HUES48 (cell line): ENCODE results near the gene GLG1.
"Not testable (repeated sequence)": the region's sequence is repeated elsewhere in the genome, so short reads cannot be mapped to it uniquely, and the experiment has no call there.

Experiments used
- H3K27ac ChIP-seq: one replicate; pipeline ENCODE4 v1.7.0; 2013; ENCODE audit warnings: low read depth, low read length, inconsistent platforms
- H3K27me3 ChIP-seq: 2 replicates; pipeline ENCODE4 v1.6.1; 2013; ENCODE audit warnings: mild to moderate bottlenecking, low read length; ENCODE audit not compliant: control insufficient read depth, insufficient read depth
- H3K36me3 ChIP-seq: 2 replicates; pipeline ENCODE4 v1.6.1; 2013; ENCODE audit warnings: low read length; ENCODE audit not compliant: control insufficient read depth, insufficient read depth
- H3K4me1 ChIP-seq: 2 replicates; pipeline ENCODE4 v1.6.1; 2013; ENCODE audit warnings: mild to moderate bottlenecking, low read length; ENCODE audit not compliant: control insufficient read depth, insufficient read depth
- H3K4me3 ChIP-seq: 2 replicates; pipeline ENCODE4 v1.5.1; 2013; ENCODE audit warnings: mild to moderate bottlenecking, low read depth, low read length
- H3K9ac ChIP-seq: 2 replicates; pipeline ENCODE4 v1.6.1; 2013; ENCODE audit warnings: mild to moderate bottlenecking, low read depth, low read length, moderate library complexity
- H3K9me3 ChIP-seq: 2 replicates; pipeline ENCODE4 v1.6.1; 2013; ENCODE audit warnings: low read length; ENCODE audit not compliant: control insufficient read depth, insufficient read depth

The GLG1 gene

GRCh38 chr16:74534650-74535049 lies 72.3 kb downstream of the GLG1 start:
- H3K4me3 ChIP-seq, H3K9ac ChIP-seq, H3K9me3 ChIP-seq, H3K4me1 ChIP-seq, H3K36me3 ChIP-seq, H3K27me3 ChIP-seq, H3K27ac ChIP-seq: not testable (repeated sequence)

- Histone ChIP-seq H3K27me3 (no peaks in the 10 kb centered on the region), H3K36me3 (0 out of 2 replicates have a peak, but pooled peaks cover 3% of the 10 kb centered on the region), H3K9ac (no peak overlapping the region), H3K27ac (no peak overlapping the region), H3K4me1 (no peaks in the 10 kb centered on the region), H3K9me3 (no peaks in the 10 kb centered on the region), H3K4me3 (no peak overlapping the region)
Measured at GRCh38 chr16:74524926-74525325, 82.0 kb downstream of the GLG1 start.

- no peaks in the 10 kb centered on the region for H3K9me3 ChIP-seq
- H3K4me1 ChIP-seq = no peaks in the 10 kb centered on the region
- no peak overlapping the region for H3K27ac ChIP-seq
- no peak overlapping the region for H3K9ac ChIP-seq
- H3K4me3 ChIP-seq = no peak overlapping the region
- no peaks in the 10 kb centered on the region for H3K27me3 ChIP-seq
- H3K36me3 ChIP-seq = 0 out of 2 replicates have a peak, but pooled peaks cover 3% of the 10 kb centered on the region
Measured at GRCh38 chr16:74524117-74524516, 82.8 kb downstream of the GLG1 start.

- H3K9ac ChIP-seq, H3K27me3 ChIP-seq, H3K27ac ChIP-seq, H3K4me1 ChIP-seq, H3K4me3 ChIP-seq, H3K9me3 ChIP-seq, H3K36me3 ChIP-seq: not testable (repeated sequence)
Measured at GRCh38 chr16:74523706-74524105, 83.2 kb downstream of the GLG1 start.

- no peak overlapping the region for H3K27ac ChIP-seq
- no peak overlapping the region for H3K4me3 ChIP-seq
- 0 out of 2 replicates have a peak, but pooled peaks cover 3% of the 10 kb centered on the region for H3K36me3 ChIP-seq
- H3K9ac ChIP-seq = no peak overlapping the region
- H3K4me1 ChIP-seq = no peaks in the 10 kb centered on the region
- H3K27me3 ChIP-seq = no peaks in the 10 kb centered on the region
- H3K9me3 ChIP-seq = no peaks in the 10 kb centered on the region
Measured at GRCh38 chr16:74522160-74522559, 84.8 kb downstream of the GLG1 start.

- Histone ChIP-seq H3K4me1 (no peaks in the 10 kb centered on the region), H3K4me3 (no peak overlapping the region), H3K27ac (no peak overlapping the region), H3K36me3 (0 out of 2 replicates have a peak, but pooled peaks cover 3% of the 10 kb centered on the region), H3K9ac (no peak overlapping the region), H3K27me3 (no peaks in the 10 kb centered on the region), H3K9me3 (no peaks in the 10 kb centered on the region)
Measured at GRCh38 chr16:74521691-74522090, 85.2 kb downstream of the GLG1 start.

- H3K9ac ChIP-seq, H3K27ac ChIP-seq, H3K27me3 ChIP-seq, H3K4me3 ChIP-seq, H3K36me3 ChIP-seq, H3K9me3 ChIP-seq, H3K4me1 ChIP-seq: not testable (repeated sequence)
Measured at GRCh38 chr16:74518934-74519333, 88.0 kb downstream of the GLG1 start.

GRCh38 chr16:74511961-74512360 lies 95.0 kb downstream of the GLG1 start:
- Histone ChIP-seq H3K36me3 (peaks cover 17% of the 10 kb centered on the region), H3K9me3 (no peaks in the 10 kb centered on the region), H3K4me1 (no peaks in the 10 kb centered on the region), H3K9ac (no peak overlapping the region), H3K27ac (no peak overlapping the region), H3K4me3 (no peak overlapping the region), H3K27me3 (no peaks in the 10 kb centered on the region)

- H3K9me3 ChIP-seq = no peaks in the 10 kb centered on the region
- H3K9ac ChIP-seq = no peak overlapping the region
- no peak overlapping the region for H3K27ac ChIP-seq
- peaks cover 63% of the 10 kb centered on the region for H3K36me3 ChIP-seq
- H3K4me1 ChIP-seq = no peaks in the 10 kb centered on the region
- no peak overlapping the region for H3K4me3 ChIP-seq
- H3K27me3 ChIP-seq = no peaks in the 10 kb centered on the region
Measured at GRCh38 chr16:74505011-74505410, 101.9 kb downstream of the GLG1 start.

- H3K4me1 ChIP-seq = no peaks in the 10 kb centered on the region
- no peaks in the 10 kb centered on the region for H3K9me3 ChIP-seq
- H3K27ac ChIP-seq = no peak overlapping the region
- H3K36me3 ChIP-seq = peaks cover 62% of the 10 kb centered on the region
- no peaks in the 10 kb centered on the region for H3K27me3 ChIP-seq
- no peak overlapping the region for H3K4me3 ChIP-seq
- H3K9ac ChIP-seq = no peak overlapping the region
Measured at GRCh38 chr16:74503412-74503811, 103.5 kb downstream of the GLG1 start.

GRCh38 chr16:74501484-74502478 lies 105.1 kb downstream of the GLG1 start:
- H3K9ac ChIP-seq = no peak overlapping the region
- H3K36me3 ChIP-seq = peaks cover 51% of the 10 kb centered on the region
- H3K4me3 ChIP-seq = no peak overlapping the region
- H3K27ac ChIP-seq = no peak overlapping the region
- no peaks in the 10 kb centered on the region for H3K4me1 ChIP-seq
- H3K9me3 ChIP-seq = no peaks in the 10 kb centered on the region
- H3K27me3 ChIP-seq = no peaks in the 10 kb centered on the region
